Endometrium (tissue), 2 donors: ENCODE data around the gene AK3.
A peak's percentile ranks its signal among the peaks of the same experiment; 100 is the strongest.

ENCODE experiments used
- FAIRE-seq: peaks from 2 replicates; lab custom pipeline; 2012; peaks lifted over from hg19 to GRCh38; lab: Jason Lieb, UNC
- donor health status: control.
- donor health status: control.

AK3 gene

GRCh38 chr9:4746278-4747030 lies 5.5 kb upstream of the AK3 start:
- FAIRE-seq: no peak

GRCh38 chr9:4743131-4743875 lies 2.3 kb upstream of the AK3 start:
- FAIRE-seq: no peak

- FAIRE-seq: no peak
Observed at GRCh38 chr9:4742246-4742645, 1.2 kb upstream of the AK3 start.

GRCh38 chr9:4741365-4742089 lies 525 bp upstream of the AK3 start:
- FAIRE-seq: no peak

- FAIRE-seq: no peak
Observed at GRCh38 chr9:4740388-4740637, 689 bp downstream of the AK3 start.

GRCh38 chr9:4739587-4740387 lies 1.2 kb downstream of the AK3 start:
- no peak for FAIRE-seq

- FAIRE-seq: no peak
Observed at GRCh38 chr9:4738866-4739586, 2.0 kb downstream of the AK3 start.

- no peak for FAIRE-seq
Observed at GRCh38 chr9:4734150-4734549, 6.9 kb downstream of the AK3 start.

GRCh38 chr9:4732890-4733289 lies 8.1 kb downstream of the AK3 start:
- no peak for FAIRE-seq

- no peak for FAIRE-seq
Observed at GRCh38 chr9:4727593-4727992, 13.4 kb downstream of the AK3 start.

- no peak for FAIRE-seq
Observed at GRCh38 chr9:4725706-4726442, 15.1 kb downstream of the AK3 start.

- FAIRE-seq: no peak
Observed at GRCh38 chr9:4721736-4722135, 19.3 kb downstream of the AK3 start.

GRCh38 chr9:4718911-4719310 lies 22.1 kb downstream of the AK3 start:
- no peak for FAIRE-seq

- FAIRE-seq: no peak
Observed at GRCh38 chr9:4717815-4718214, 23.2 kb downstream of the AK3 start.

- no peak for FAIRE-seq
Observed at GRCh38 chr9:4716163-4716562, 24.8 kb downstream of the AK3 start.

- FAIRE-seq: no peak
Observed at GRCh38 chr9:4714266-4715016, 26.6 kb downstream of the AK3 start.

- peak; percentile 81 for FAIRE-seq
Observed at GRCh38 chr9:4713849-4714248, 27.2 kb downstream of the AK3 start.

GRCh38 chr9:4709380-4709779 lies 31.6 kb downstream of the AK3 start:
- no peak for FAIRE-seq

GRCh38 chr9:4706971-4707622 lies 33.9 kb downstream of the AK3 start:
- FAIRE-seq: no peak

- peak; percentile 99 for FAIRE-seq
Observed at GRCh38 chr9:4706021-4706420, 35.0 kb downstream of the AK3 start.
